GM12892 (cell line): ENCODE results near the gene GPR156.

Experiments
- POLR2AphosphoS5 ChIP-seq: IDR thresholded peaks from 2 replicates; pipeline ENCODE4 v1.6.1; 2011; ENCODE audit warnings: low read depth, low read length, control low read depth
- TAF1 ChIP-seq: IDR thresholded peaks from 2 replicates; pipeline ENCODE4 v1.6.1; 2011; ENCODE audit warnings: low read depth, mild to moderate bottlenecking, control low read depth, low read length, borderline replicate concordance

DNA sequence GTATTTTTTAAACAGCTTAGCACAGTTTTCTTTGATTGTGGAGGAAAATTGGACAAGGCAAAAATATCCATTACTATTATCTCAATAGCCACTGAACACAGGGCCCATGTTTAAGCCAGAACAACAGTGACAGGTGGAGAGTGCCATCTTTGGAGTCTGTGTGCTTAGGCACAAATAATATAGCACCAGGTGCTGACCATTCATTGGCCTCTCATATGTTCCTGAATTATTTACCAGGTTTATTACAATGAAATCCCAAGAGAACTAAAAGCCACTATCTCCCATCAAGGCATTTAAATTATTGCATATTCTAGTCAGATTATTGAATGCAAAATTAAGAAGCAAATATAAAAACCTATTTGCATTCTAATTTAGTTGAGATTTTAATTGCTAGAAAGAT is 39.6 kb downstream of the GPR156 start:
- no peak for TF ChIP-seq POLR2AphosphoS5
- TF ChIP-seq TAF1, result no peak
